ENCODE measurements around the gene KCNK4.

Gene KCNK4

GRCh38 chr11:64331569-64332371 is 40.7 kb downstream of the KCNK4 start:
- DNase-seq = peak; percentile 88

DNA sequence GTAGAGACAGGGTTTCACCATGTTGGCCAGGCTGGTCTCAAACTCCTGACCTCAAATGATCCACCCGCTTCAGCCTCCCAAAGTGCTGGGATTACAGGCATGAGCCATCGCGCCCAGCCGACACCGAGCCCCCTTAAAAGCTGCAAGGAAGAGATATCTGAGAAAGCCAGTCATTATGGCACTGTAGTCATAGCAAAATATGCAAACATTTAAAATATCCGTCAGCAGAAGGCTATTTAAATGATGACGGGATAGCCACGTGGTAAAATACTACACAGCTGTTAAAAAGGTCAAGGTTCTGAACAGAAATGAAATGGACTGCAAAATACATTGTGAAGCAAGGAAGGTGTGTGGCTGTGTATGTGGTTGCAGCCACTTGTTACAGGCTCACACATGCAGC is 42.5 kb downstream of the KCNK4 start:
- no peak for DNase-seq

DNA sequence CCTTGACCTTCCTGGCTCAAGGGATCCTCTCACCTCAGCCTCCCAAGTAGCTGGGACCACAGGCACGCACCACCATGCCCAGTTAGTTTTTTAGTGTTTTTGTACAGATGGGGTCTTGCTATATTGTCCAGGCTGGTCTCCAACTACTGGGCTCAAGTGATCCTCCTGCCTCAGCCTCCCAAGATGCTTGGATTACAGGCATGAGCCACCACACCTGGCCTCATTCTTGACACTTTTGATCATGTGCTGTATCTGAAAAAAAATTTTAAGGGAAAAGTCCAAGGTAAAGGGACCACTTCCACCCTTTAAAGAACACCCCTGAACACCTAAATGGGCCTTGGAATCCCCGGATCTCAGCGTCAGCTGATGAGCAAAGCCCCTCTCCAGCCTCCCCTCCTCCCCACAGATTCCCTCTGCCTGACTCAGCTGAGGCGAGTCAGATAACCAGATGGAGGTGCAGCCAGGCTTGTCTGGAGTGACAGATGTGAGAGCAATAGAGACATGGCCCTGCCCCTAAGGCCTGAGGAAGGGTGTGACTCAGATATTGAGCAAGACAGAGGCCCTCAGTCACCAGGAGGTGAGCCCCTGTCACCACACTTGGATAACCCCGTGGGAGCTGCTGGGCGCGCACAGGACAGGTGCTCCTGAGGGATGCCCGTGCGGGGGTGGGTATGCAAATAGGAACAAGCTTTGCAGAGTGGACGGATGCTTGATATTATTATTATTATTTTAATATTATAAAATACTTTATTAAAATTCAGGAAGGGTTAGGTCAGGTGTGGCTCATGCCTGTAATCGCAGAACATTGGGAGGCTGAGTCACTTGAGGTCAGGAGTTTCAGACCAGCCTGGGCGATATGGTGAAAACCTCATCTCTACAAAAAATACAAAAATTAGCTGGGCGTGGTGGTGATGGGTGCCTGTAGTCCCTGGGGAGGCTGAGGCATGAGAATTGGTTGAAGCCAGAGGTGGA is 43.9 kb downstream of the KCNK4 start:
- peak; percentile 76 for DNase-seq

DNA sequence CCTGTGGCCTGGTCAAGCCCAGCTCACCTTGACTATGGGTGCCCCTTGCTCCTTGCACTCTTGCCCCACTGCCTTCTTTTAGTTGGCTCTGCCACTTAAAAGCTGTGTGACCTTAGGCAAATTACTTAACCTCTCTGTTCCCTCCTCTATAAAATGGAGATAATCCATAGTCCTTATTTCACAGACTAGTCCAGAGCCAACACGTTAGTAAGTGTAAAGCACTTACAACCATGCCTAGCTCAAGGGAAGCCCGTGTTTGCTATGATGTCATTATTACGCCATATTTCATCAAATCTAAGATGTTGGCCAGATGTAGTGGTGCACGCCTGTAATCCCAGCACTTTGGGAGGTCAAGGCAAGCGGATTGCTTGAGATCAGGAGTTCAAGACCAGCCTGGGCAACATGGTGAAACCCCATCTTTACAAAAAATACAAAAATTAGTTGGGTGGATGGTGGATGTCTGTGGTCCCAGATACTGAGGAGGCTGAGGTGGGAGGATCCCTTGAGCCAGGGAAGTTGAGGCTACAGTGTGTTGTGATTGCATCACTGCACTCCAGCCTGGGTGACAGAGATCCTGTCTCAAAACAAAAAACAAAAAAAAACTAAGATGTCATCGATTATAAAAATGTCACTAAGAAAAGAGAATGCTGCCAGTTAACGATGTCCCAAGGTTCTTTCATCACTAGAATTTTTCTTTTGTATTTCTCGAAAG is 46.6 kb downstream of the KCNK4 start:
- no peak for DNase-seq

DNA sequence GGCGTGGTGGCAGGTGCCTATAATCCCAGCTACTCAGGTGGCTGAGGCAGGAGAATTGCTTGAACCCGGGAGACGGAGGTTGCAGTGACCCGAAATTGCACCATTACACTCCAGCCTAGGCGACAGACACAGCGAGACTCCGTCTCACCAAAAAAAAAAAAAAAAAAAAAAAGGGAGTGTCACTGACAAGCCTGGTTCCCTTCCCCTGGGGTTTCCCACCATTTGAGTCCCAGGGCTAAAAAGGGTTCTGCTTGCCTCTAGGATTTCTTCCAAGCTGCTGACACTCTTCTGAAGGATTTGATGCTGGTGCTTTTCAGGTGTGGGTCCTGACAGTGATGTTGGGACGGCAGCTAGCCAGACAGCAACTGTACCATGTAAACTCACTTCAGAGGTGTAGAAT is 47.6 kb downstream of the KCNK4 start:
- no peak for DNase-seq

DNA sequence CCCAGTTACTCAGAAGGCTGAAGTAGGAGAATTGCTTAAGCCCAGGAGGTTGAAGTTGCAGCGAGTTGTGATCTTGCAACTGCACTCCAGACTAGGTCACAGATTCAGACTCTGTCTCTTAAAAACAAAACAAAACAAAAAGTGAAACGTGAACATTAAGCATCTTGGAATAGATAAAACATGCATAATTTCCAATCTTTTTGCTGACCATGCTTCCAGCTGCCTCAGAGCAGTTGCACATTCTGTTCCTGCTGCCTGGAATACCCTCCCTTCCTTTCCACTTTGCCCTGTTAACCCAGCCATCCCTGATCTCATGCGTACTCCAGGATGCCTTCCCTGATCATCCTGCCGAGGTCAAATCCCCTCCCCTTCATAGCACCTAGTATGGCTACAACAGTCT is 48.2 kb downstream of the KCNK4 start:
- DNase-seq = no peak

DNA sequence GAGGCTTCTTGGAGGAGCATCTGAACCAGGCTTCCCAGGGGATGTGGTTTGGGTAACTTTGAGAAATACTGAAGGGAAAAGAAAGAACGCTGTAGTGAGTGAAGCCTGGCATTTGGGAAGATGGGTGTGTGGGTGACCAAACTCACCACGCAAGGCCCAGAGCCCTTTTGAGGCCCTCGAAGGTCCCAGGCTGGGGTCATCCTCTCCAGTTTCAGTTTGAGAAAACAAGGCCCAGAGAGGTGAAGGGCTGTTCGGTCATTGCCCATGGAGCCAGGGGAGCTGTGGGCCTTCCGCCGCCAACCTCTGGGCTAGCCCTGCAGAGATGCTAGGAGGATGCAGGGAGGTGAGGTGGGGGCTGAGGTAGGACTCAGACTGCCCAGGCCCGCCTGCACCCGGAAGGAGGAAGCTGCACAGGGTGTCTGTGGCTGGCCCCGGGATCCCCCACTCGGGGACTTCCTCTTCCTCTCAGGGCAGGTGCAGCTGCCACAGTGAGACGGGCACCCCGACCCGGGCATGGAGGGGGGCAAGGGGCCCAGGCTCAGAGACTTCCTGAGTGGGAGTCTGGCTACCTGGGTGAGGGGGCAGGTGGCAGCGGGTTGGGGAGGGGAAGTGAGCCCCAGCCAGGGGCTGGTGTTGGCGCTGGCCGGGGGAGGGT is 48.8 kb downstream of the KCNK4 start, which contains the start of gene CCDC88B:
CCDC88B (plus strand) TSS at position 451 of the 655 bp plus-strand sequence; CDS start at position 514, 63 bp downstream.
- peak; percentile 86 for DNase-seq

DNA sequence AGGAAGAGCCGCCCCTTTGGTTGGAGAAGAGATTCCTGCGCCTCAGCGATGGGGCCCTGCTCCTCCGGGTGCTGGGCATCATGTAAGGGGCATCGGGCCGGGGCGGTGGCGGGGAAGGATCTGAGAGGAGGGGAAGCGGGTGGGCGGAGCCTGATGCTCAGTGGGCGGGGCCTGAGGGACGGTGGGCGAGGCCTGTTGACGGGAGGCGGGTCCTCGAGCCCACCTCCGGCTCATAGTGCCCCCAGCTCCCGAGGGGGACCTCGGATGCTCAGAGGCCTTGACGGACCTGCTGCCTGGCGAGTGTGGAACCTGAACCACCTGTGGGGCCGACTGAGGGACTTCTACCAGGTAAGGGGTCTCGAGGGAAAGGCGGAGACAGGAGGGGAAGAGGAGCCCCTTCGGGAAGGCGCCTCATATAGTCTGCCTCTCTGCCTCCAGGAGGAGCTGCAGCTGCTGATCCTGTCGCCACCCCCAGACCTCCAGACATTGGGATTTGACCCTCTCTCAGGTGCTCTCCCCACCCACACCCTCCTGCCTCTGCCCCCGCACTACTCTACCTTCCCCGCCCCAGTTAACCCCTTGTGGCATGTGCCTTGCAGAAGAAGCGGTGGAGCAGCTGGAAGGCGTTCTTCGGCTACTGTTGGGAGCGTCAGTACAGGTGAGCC is 49.7 kb downstream of the KCNK4 start:
- peak; percentile 96 for DNase-seq

DNA sequence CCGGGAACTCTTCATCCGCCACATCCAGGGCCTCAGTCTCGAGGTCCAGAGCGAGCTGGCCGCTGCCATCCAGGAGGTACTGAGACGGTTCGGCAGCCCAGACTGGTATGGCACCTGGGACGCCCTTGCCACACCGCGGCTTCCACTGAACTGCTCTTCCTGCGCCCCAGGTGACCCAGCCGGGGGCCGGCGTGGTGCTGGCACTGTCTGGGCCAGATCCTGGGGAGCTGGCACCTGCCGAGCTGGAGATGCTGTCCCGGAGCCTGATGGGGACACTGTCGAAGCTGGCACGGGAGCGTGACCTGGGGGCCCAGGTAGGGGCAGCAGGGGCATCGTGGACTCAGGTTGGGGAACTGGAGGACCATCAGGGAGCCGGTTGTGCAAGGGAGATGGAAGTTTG is 50.3 kb downstream of the KCNK4 start:
- DNase-seq = no peak

- peak; percentile 98 for DNase-seq
Observed at GRCh38 chr11:64341851-64342791, 51.0 kb downstream of the KCNK4 start.

DNA sequence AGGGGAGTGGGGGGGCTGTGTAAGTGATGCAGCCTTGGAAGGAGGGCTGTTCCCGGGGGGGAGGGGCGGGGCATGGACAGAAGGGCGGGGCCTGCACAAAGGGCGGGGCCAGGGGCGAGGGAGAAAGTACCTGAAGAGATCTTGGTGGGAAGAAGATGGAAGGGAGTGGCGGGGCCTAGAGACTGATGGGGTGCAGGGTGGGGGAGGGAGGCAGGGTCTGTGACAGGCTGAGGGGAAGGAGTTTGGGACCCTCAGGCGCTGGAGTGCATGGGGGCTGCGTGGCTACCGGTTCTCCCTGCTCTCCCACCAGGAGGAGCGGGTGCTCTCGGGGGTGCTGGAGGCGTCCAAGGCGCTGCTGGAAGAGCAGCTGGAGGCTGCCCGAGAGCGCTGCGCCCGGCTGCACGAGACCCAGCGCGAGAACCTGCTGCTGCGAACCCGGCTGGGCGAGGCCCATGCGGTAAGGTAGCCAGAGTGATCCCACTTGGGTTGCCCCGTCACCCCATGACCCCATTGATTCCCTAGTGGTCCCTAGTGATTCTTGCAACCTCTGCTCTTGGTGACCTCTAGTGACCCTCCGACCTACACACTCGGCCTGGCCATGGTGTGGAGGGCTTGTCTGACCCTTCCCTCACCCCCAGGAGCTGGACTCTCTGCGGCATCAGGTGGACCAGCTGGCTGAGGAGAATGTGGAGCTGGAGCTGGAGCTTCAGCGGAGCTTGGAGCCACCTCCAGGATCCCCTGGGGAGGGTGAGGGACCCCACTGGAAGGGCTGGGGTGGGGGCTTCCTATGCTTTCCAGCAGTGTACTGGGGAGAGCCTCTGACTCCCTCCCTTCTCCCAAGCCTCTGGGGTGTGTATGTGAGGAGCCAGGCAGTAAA is 52.0 kb downstream of the KCNK4 start:
- no peak for DNase-seq

DNA sequence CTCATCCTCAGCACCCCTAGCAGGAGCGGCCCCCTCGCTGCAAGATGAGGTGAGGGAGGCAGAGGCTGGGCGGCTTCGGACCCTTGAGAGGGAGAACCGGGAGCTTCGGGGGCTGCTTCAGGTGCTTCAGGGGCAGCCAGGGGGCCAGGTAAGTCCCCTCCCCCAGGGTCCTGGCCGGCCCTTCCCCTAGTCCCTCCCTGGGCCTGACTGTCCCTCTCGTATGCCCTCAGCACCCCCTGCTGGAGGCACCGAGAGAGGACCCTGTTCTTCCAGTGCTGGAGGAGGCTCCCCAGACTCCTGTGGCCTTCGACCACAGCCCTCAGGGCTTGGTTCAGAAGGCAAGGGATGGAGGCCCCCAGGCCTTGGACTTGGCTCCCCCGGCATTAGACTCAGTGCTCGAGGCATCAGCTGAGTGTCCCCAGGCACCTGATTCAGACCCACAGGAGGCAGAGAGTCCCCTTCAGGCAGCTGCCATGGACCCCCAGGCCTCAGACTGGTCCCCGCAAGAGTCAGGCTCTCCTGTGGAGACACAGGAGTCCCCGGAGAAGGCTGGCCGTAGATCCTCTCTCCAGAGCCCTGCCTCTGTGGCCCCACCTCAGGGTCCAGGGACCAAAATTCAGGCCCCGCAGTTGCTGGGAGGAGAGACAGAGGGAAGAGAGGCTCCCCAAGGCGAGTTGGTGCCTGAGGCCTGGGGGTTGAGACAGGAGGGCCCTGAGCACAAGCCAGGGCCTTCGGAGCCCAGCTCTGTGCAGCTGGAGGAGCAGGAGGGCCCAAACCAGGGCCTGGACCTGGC is 52.9 kb downstream of the KCNK4 start:
- no peak for DNase-seq

DNA sequence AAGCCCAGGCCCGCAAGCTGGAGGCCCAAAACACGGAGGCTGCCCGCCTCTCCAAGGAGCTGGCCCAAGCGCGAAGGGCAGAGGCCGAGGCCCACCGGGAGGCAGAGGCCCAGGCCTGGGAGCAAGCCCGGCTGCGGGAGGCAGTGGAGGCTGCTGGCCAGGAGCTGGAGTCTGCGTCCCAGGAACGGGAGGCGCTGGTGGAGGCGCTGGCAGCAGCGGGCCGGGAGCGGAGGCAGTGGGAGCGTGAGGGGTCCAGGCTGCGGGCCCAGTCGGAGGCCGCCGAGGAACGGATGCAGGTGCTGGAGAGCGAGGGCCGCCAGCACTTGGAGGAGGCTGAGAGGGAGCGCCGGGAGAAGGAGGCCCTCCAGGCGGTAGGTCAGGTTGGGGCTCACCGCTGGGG is 53.7 kb downstream of the KCNK4 start:
- no peak for DNase-seq

- no peak for DNase-seq
Observed at GRCh38 chr11:64347193-64347867, 56.2 kb downstream of the KCNK4 start.

- DNase-seq = no peak
Observed at GRCh38 chr11:64348383-64349024, 57.4 kb downstream of the KCNK4 start.

- DNase-seq = no peak
Observed at GRCh38 chr11:64349025-64349387, 57.9 kb downstream of the KCNK4 start.

GRCh38 chr11:64349404-64349803 is 58.3 kb downstream of the KCNK4 start:
- no peak for DNase-seq

All from stimulated activated CD8-positive, alpha-beta memory T cell treated with anti-CD3 and anti-CD28 coated beads, Interleukin-4, amount 100 ng/mL, for 48 hours (primary cell).